OCI-LY7 (cell line): ENCODE measurements around the gene SCGB3A1.

Experiments
- EZH2phosphoT487 ChIP-seq: fragments of 200-600 bp; sonication (generic); IDR thresholded peaks from 2 replicates; pipeline ENCODE4 v1.6.1; 2018; ENCODE audit warnings: low read depth, borderline replicate concordance, mild to moderate bottlenecking, mixed run types, antibody characterized with exemption, low read length, moderate library complexity, mixed read lengths
- TF ChIP-seq, protein P1 (sequence below): fragments of 200-600 bp; sonication (generic); conservative IDR thresholded peaks from 2 replicates; pipeline ENCODE4 v1.5.1; 2014; ENCODE audit warnings: mild to moderate bottlenecking, antibody characterized with exemption, low read length, moderate library complexity, mixed read lengths

DNA sequence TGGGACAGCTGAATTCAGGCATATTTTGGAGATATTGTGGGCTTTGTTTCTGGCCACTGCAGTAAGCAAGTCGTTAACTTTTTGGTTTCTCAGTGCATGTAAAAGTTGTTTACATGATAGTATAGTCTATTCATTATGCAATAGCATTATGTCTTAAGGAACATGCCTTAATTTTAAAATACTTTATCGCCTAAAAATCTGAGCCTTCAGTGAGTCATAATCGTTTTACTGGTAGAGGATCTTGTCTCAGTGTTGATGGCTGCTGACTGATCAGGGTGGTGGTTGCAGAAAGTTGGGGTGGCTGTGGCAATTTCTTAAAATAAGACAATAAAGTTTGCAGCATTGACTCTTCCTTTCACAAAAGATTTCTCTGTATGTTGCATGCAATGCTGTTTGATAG lies 5.1 kb downstream of the SCGB3A1 start:
- TF ChIP-seq, protein P1, sequence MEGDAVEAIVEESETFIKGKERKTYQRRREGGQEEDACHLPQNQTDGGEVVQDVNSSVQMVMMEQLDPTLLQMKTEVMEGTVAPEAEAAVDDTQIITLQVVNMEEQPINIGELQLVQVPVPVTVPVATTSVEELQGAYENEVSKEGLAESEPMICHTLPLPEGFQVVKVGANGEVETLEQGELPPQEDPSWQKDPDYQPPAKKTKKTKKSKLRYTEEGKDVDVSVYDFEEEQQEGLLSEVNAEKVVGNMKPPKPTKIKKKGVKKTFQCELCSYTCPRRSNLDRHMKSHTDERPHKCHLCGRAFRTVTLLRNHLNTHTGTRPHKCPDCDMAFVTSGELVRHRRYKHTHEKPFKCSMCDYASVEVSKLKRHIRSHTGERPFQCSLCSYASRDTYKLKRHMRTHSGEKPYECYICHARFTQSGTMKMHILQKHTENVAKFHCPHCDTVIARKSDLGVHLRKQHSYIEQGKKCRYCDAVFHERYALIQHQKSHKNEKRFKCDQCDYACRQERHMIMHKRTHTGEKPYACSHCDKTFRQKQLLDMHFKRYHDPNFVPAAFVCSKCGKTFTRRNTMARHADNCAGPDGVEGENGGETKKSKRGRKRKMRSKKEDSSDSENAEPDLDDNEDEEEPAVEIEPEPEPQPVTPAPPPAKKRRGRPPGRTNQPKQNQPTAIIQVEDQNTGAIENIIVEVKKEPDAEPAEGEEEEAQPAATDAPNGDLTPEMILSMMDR = no peak
- no peak for TF ChIP-seq EZH2phosphoT487
